Osteocyte (in vitro differentiated cells): ENCODE measurements around the gene OR52A5. TPM values are rescaled to one million over a fixed set of nuclear protein-coding genes. Genes with fewer than 3 reads are reported as not detected.

ENCODE experiments used
- DNase-seq: peaks from one replicate; pipeline ENCODE4 v3.0.0; 2021; ENCODE audit warnings: mixed read lengths; ENCODE audit not compliant: unreplicated experiment; ENCODE audit errors: extremely low spot score
- H3K27ac Mint-ChIP-seq: one replicate; pipeline ENCODE4 v1.8.0; 2021; ENCODE audit warnings: mild to moderate bottlenecking, mixed read lengths; ENCODE audit not compliant: unreplicated experiment
- H3K27me3 Mint-ChIP-seq: one replicate; pipeline ENCODE4 v1.8.0; 2021; ENCODE audit warnings: mixed read lengths; ENCODE audit not compliant: unreplicated experiment
- H3K36me3 Mint-ChIP-seq: one replicate; pipeline ENCODE4 v1.8.0; 2021; ENCODE audit warnings: mixed read lengths; ENCODE audit not compliant: unreplicated experiment
- H3K4me1 Mint-ChIP-seq: one replicate; pipeline ENCODE4 v1.8.0; 2021; ENCODE audit warnings: mixed read lengths; ENCODE audit not compliant: unreplicated experiment
- H3K4me3 Mint-ChIP-seq: one replicate; pipeline ENCODE4 v1.8.0; 2021; ENCODE audit warnings: mild to moderate bottlenecking, moderate library complexity, mixed read lengths; ENCODE audit not compliant: unreplicated experiment
- H3K9me3 Mint-ChIP-seq: one replicate; pipeline ENCODE4 v1.8.0; 2021; ENCODE audit warnings: mixed read lengths; ENCODE audit not compliant: unreplicated experiment
- total RNA-seq: library from RNA; stranded (reverse); gene quantifications from 2 replicates; pipeline ENCODE4 v1.2.1, GENCODE V29; 2021
- TF ChIP-seq, protein P1 (sequence below): fragments of 200-600 bp; sonication (generic); IDR thresholded peaks from 2 replicates; pipeline ENCODE4 v1.5.0; 2021; ENCODE audit warnings: antibody characterized with exemption, mild to moderate bottlenecking, moderate library complexity

Gene OR52A5
- total RNA-seq, 1 donor from 2014 or later = not detected

DNA sequence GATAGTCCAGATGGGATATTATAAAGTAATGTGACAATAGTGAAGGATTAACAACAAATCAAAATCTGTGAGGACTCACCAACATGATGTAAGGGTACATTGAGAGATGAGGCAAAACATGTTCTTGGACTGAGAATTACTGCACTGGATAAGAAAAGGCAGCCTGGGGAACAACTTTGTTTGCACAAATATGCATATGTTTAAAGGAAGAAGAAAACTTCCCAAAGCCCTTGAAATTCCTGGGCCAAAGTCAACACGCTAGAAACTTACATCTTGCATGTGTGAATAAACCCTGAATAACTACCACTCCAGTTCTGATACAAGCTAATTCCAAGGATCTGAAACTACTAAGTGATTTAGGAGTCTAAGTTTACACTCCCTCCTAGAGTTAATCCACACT lies 1.1 kb downstream of the OR52A5 start:
- no peaks in the 10 kb centered on the region for H3K9me3 Mint-ChIP-seq
- TF ChIP-seq, protein P1, sequence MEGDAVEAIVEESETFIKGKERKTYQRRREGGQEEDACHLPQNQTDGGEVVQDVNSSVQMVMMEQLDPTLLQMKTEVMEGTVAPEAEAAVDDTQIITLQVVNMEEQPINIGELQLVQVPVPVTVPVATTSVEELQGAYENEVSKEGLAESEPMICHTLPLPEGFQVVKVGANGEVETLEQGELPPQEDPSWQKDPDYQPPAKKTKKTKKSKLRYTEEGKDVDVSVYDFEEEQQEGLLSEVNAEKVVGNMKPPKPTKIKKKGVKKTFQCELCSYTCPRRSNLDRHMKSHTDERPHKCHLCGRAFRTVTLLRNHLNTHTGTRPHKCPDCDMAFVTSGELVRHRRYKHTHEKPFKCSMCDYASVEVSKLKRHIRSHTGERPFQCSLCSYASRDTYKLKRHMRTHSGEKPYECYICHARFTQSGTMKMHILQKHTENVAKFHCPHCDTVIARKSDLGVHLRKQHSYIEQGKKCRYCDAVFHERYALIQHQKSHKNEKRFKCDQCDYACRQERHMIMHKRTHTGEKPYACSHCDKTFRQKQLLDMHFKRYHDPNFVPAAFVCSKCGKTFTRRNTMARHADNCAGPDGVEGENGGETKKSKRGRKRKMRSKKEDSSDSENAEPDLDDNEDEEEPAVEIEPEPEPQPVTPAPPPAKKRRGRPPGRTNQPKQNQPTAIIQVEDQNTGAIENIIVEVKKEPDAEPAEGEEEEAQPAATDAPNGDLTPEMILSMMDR = no peak
- peaks cover 2% of the 10 kb centered on the region for H3K27me3 Mint-ChIP-seq
- H3K36me3 Mint-ChIP-seq = no peaks in the 10 kb centered on the region
- H3K4me3 Mint-ChIP-seq = no peak overlapping the region
- H3K27ac Mint-ChIP-seq = no peak overlapping the region
- no peak for DNase-seq
- no peaks in the 10 kb centered on the region for H3K4me1 Mint-ChIP-seq

DNA sequence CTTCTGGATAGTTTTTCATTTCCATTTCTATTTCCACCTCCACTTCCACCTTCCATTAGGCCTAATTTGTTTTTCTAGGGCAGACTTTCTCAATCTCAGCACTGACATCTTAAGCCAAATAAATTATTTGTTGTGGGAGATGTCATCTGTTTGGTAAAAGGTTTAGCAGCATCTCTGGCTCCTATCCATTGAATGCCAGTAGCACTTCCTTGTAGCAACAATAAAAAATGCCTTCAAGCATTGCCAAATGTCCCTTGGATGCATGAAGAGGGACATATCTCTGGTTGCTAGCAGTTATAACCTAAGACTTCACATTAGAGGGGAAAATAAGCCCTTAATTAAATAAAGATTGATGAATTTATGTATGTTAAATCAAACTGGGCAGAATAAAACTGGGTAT lies 1.9 kb downstream of the OR52A5 start:
- TF ChIP-seq, protein P1 = no peak
- Mint-ChIP-seq H3K9me3 (no peaks in the 10 kb centered on the region), H3K36me3 (no peaks in the 10 kb centered on the region), H3K4me3 (no peak overlapping the region), H3K4me1 (no peaks in the 10 kb centered on the region), H3K27ac (no peak overlapping the region), H3K27me3 (peaks cover 2% of the 10 kb centered on the region)
- no peak for DNase-seq

DNA sequence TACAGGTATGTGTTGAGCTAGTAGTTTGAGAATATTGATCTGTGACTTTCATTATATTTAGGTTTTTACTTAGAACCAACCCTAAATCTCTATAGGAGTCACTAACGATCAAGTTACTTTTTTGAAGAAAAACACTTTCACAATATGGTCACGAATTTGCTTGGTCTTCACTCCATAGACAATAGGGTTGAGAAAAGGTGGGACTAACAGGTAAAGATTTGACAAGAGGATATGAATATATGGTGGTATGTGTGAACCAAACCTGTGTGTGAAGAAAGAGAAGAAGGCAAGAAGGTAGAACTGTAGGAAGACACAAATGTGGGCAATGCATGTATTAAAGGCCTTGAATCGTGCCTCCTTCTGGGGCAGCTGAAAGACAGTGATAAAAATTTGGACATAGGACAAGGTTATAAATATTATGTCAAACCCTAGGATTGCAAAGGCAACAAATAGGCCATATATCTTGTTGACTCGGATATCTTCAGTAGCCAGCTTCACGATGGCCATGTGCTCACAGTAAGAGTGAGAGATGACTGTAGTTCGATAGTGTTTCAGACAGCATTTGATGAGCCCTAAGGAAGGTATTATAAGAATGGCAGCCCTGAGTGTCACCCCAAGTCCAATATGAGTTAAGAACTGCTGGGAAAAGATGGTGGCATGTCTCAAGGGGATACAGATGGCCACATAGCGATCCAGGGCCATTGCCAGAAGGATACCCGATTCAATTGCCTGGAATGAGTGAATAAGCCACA lies 6.4 kb downstream of the OR52A5 start:
- TF ChIP-seq, protein P1 = no peak
- Mint-ChIP-seq H3K27ac (no peak overlapping the region), H3K36me3 (no peaks in the 10 kb centered on the region), H3K4me3 (no peak overlapping the region), H3K9me3 (no peaks in the 10 kb centered on the region), H3K4me1 (no peaks in the 10 kb centered on the region), H3K27me3 (peaks cover 11% of the 10 kb centered on the region)
- DNase-seq = no peak

DNA sequence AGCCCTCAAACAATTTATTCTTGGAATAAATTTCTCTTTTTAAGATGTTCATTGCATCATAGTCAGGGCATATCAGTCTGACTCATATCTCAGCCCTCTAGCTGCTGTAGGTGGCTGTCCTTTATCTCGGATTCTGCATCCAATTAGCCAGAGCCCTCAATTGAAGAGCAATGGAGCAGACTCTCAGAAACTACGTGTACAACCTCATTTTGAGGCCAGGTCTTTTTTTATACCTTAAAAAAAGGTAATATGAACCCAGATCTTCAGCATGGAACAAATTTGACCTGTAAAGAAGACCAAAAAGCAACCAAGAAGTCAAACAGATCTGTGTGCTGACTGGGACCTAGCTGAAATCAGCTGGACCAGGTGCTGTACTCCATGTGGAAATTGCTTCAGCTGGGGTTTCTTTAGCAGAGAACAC lies 8.7 kb downstream of the OR52A5 start:
- no peaks in the 10 kb centered on the region for H3K9me3 Mint-ChIP-seq
- H3K27ac Mint-ChIP-seq = no peak overlapping the region
- DNase-seq = no peak
- no peak overlapping the region for H3K4me3 Mint-ChIP-seq
- H3K36me3 Mint-ChIP-seq = no peaks in the 10 kb centered on the region
- H3K27me3 Mint-ChIP-seq = peaks cover 22% of the 10 kb centered on the region
- no peaks in the 10 kb centered on the region for H3K4me1 Mint-ChIP-seq
- TF ChIP-seq, protein P1 = no peak

DNA sequence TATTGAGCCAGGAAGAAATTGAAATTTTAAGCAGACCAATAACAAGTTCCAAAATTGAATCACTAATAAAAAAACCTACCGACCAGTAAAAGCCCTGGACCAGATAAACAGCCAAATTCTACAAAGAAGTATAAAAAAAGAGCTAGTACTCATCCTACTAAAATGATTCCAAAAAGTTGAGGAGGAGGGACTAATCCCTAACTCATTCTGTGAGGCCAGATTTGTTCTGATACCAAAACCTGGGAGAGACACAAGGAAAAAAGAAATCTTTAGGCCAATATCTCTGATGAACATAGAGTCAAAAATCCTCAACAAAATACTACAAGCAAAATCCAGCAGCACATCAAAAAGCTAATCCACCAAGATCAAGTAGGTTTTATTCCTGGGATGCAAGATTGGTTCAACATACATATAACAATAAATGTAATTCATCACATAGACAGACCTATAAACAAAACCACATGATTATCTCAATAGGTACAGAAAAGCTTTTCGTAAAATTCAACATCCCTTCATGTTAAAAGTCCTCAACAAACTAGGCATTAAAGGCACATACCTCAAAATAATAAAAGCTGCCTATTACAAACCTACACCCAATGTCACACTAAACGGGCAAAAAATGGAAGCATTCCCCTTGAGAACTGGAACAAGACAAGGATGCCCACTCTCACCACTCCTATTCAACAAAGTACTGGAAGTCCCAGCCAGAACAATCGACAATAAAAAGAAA lies 13.1 kb downstream of the OR52A5 start:
- DNase-seq = no peak
- no peaks in the 10 kb centered on the region for H3K36me3 Mint-ChIP-seq
- TF ChIP-seq, protein P1 = no peak
- H3K27ac Mint-ChIP-seq = no peak overlapping the region
- peaks cover 35% of the 10 kb centered on the region for H3K27me3 Mint-ChIP-seq
- H3K9me3 Mint-ChIP-seq = no peaks in the 10 kb centered on the region
- no peak overlapping the region for H3K4me3 Mint-ChIP-seq
- H3K4me1 Mint-ChIP-seq = no peaks in the 10 kb centered on the region
